Ishikawa (cell line): ENCODE results near the gene NMB.

Source experiments
- CEBPB ChIP-seq: IDR thresholded peaks from 2 replicates; pipeline ENCODE4 v1.6.1; 2012
- CREB1 ChIP-seq: IDR thresholded peaks from 2 replicates; pipeline ENCODE4 v1.6.1; 2012; ENCODE audit warnings: low read depth
- EGR1 ChIP-seq: IDR thresholded peaks from 2 replicates; pipeline ENCODE4 v1.6.1; 2012
- EP300 ChIP-seq: IDR thresholded peaks from 2 replicates; pipeline ENCODE4 v1.6.1; 2012; ENCODE audit warnings: borderline replicate concordance
- FOXM1 ChIP-seq: IDR thresholded peaks from 2 replicates; pipeline ENCODE4 v1.6.1; 2012; ENCODE audit warnings: low read depth, borderline replicate concordance
- NFIC ChIP-seq: IDR thresholded peaks from 2 replicates; pipeline ENCODE4 v1.6.1; 2012
- RAD21 ChIP-seq: IDR thresholded peaks from 2 replicates; pipeline ENCODE4 v1.6.1; 2012; ENCODE audit warnings: low read depth
- TAF1 ChIP-seq: IDR thresholded peaks from 2 replicates; pipeline ENCODE4 v1.6.1; 2012; ENCODE audit warnings: low read depth, mild to moderate bottlenecking
- TCF12 ChIP-seq: IDR thresholded peaks from 2 replicates; pipeline ENCODE4 v1.6.1; 2012; ENCODE audit warnings: low read depth
- TEAD4 ChIP-seq: IDR thresholded peaks from 2 replicates; pipeline ENCODE4 v1.6.1; 2012
- USF1 ChIP-seq: IDR thresholded peaks from 2 replicates; pipeline ENCODE4 v1.6.1; 2012
- YY1 ChIP-seq: IDR thresholded peaks from 2 replicates; pipeline ENCODE4 v1.6.1; 2012; ENCODE audit warnings: low read depth
- ZBTB7A ChIP-seq: IDR thresholded peaks from 2 replicates; pipeline ENCODE4 v1.6.1; 2012; ENCODE audit warnings: low read depth
- TF ChIP-seq, protein P1 (sequence below): IDR thresholded peaks from 2 replicates; pipeline ENCODE4 v1.6.1; 2012
- TF ChIP-seq, protein P2 (sequence below): IDR thresholded peaks from 2 replicates; pipeline ENCODE4 v1.6.1; 2012; ENCODE audit warnings: low read depth, mild to moderate bottlenecking

Gene NMB

DNA sequence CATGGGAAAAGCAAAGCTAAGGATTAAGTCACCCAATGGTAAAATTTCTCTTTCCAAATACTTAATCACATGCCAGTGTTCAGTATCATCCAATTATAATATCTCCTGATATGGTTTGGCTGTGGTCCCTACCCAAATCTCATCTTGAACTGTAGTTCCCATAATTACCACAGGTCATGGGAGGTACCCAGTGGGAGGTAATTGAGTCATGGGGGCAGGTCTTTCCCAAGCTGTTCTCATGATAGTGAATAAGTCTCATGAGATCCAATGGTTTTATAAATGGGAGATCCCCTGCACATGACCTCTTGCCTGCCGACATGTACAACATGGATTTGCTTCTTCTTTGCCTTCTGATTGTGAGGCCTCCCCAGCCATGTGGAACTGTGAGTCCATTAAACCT lies 26.1 kb upstream of the NMB start:
- no peak for TF ChIP-seq RAD21
- TF ChIP-seq NFIC, result no peak
- TF ChIP-seq, protein P1, sequence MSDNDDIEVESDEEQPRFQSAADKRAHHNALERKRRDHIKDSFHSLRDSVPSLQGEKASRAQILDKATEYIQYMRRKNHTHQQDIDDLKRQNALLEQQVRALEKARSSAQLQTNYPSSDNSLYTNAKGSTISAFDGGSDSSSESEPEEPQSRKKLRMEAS, result no peak
- TF ChIP-seq, protein P2, sequence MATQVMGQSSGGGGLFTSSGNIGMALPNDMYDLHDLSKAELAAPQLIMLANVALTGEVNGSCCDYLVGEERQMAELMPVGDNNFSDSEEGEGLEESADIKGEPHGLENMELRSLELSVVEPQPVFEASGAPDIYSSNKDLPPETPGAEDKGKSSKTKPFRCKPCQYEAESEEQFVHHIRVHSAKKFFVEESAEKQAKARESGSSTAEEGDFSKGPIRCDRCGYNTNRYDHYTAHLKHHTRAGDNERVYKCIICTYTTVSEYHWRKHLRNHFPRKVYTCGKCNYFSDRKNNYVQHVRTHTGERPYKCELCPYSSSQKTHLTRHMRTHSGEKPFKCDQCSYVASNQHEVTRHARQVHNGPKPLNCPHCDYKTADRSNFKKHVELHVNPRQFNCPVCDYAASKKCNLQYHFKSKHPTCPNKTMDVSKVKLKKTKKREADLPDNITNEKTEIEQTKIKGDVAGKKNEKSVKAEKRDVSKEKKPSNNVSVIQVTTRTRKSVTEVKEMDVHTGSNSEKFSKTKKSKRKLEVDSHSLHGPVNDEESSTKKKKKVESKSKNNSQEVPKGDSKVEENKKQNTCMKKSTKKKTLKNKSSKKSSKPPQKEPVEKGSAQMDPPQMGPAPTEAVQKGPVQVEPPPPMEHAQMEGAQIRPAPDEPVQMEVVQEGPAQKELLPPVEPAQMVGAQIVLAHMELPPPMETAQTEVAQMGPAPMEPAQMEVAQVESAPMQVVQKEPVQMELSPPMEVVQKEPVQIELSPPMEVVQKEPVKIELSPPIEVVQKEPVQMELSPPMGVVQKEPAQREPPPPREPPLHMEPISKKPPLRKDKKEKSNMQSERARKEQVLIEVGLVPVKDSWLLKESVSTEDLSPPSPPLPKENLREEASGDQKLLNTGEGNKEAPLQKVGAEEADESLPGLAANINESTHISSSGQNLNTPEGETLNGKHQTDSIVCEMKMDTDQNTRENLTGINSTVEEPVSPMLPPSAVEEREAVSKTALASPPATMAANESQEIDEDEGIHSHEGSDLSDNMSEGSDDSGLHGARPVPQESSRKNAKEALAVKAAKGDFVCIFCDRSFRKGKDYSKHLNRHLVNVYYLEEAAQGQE, result no peak
- no peak for TF ChIP-seq USF1
- TF ChIP-seq CEBPB, result no peak
- no peak for TF ChIP-seq TCF12
- no peak for TF ChIP-seq CREB1
- TF ChIP-seq EP300, result no peak
- TF ChIP-seq ZBTB7A, result no peak
- no peak for TF ChIP-seq EGR1
- TF ChIP-seq TEAD4, result no peak
- no peak for TF ChIP-seq TAF1
- TF ChIP-seq YY1, result no peak
- no peak for TF ChIP-seq FOXM1

GRCh38 chr15:84681831-84682230 lies 23.8 kb upstream of the NMB start:
- no peak for TF ChIP-seq RAD21
- TF ChIP-seq USF1, result no peak
- no peak for TF ChIP-seq NFIC
- TF ChIP-seq TCF12, result no peak
- TF ChIP-seq EGR1, result no peak
- no peak for TF ChIP-seq TEAD4
- TF ChIP-seq, protein P1, result no peak
- TF ChIP-seq CEBPB, result peak; percentile 66; the same call in 1 of the 2 replicates
- TF ChIP-seq FOXM1, result no peak

DNA sequence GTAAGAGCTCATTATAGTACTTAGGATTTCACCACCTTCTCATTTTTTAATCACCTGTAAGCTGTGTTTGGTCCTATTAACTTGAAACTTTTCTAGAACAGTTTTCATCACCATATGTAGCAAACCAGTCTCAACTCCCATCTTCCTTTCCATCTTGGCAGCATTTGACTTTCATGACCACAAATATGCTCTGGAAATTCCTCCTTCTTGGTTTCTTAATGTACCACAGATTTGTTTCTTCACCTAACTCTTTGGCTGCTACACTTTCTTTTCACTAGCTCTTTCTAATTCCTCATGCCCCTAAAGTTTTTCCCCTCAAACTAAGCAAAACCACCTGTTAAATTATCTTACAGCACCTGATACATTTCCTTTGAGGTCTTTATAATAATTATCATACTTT lies 13.2 kb upstream of the NMB start:
- TF ChIP-seq EP300 (no peak), ZBTB7A (no peak), CREB1 (no peak), USF1 (no peak), YY1 (no peak), FOXM1 (no peak), TAF1 (no peak), TCF12 (no peak), RAD21 (no peak), EGR1 (no peak), NFIC (no peak), TEAD4 (no peak), CEBPB (no peak)
- TF ChIP-seq, protein P2, result no peak
- TF ChIP-seq, protein P1, result no peak

GRCh38 chr15:84669726-84670125 lies 11.7 kb upstream of the NMB start:
- TF ChIP-seq RAD21 (no peak), EGR1 (no peak), EP300 (no peak), YY1 (no peak), TEAD4 (no peak), CEBPB (no peak), USF1 (no peak), FOXM1 (no peak), ZBTB7A (no peak), CREB1 (no peak), TCF12 (no peak), TAF1 (no peak), NFIC (no peak)
- TF ChIP-seq, protein P1, result no peak
- TF ChIP-seq, protein P2, result no peak
